Body of pancreas (tissue), 4 donors: ENCODE data around the gene RALGPS2. TPM values are rescaled to one million over a fixed set of nuclear protein-coding genes. Genes with fewer than 3 reads are reported as not detected.

Source experiments
- ATAC-seq: fragments of 150-250 bp; one replicate; pipeline ENCODE4 v1.9.1; 2016
- DNase-seq, 4 donors: peaks; one replicate each; pipeline ENCODE4 v3.0.0-alpha.2; 2019
- H3K27ac ChIP-seq, 4 donors: fragments of 200-600 bp; sonication (generic); 1 replicate in 3 of 4; 2 replicates in 1 of 4; pipeline versions ENCODE4 v1.5.1 to v1.6.1; 2016 to 2019; ENCODE audit warnings: mild to moderate bottlenecking in 1 of 4, mixed read lengths in 1 of 4, moderate library complexity in 1 of 4
- H3K27me3 ChIP-seq, 2 donors: fragments of 200-600 bp; sonication (generic); one replicate each; pipeline ENCODE4 v1.6.0; 2016; ENCODE audit warnings: mild to moderate bottlenecking in 1 of 2
- H3K36me3 ChIP-seq, 2 donors: fragments of 200-600 bp; sonication (generic); replicated peaks in 1 of 2; 2 replicates each; pipeline ENCODE4 v1.5.1; 2016; ENCODE audit warnings: low read depth in 2 of 2; ENCODE audit not compliant: insufficient read depth in 1 of 2
- H3K4me1 ChIP-seq: fragments of 200-600 bp; sonication (generic); one replicate; pipeline ENCODE4 v1.6.0; 2016
- H3K4me3 ChIP-seq, 2 donors: fragments of 200-600 bp; sonication (generic); 1 replicate in 1 of 2; 2 replicates in 1 of 2; pipeline ENCODE4 v1.5.1; 2016 to 2019
- H3K9me3 ChIP-seq, 3 donors: fragments of 200-600 bp; sonication (generic); 1 replicate in 2 of 3; 2 replicates in 1 of 3; pipeline ENCODE4 v1.5.1; 2016
- POLR2A ChIP-seq, 3 donors: fragments of 450-650 bp; IDR thresholded peaks; one replicate each; pipeline ENCODE4 v1.6.1; 2016; ENCODE audit warnings: antibody characterized with exemption in 3 of 3, mild to moderate bottlenecking in 2 of 3
- WGBS, 2 donors: methylation state at CpG; one replicate each; pipeline ENCODE4 v1.1.5; 2017; 5-methylcytosine and 5-hydroxymethylcytosine counted together
- intact Hi-C: fragments of 100-400 bp; cut with DNase I; formaldehyde crosslinking; loops from one replicate; pipeline ENCODE4 v1.15.1; 2023
- total RNA-seq, 2 donors: library from RNA; depleted of rRNA; stranded (reverse); fragments of >200 nt; gene quantifications; one replicate each; pipeline ENCODE4 v1.1.0, GENCODE V29; 2016
- TF ChIP-seq, protein P1 (sequence below), 7 experiments: fragments of 450-650 bp in 4 of 7; fragments of 200-600 bp in 3 of 7; sonication (generic) in 3 of 7; IDR thresholded peaks; one replicate each; pipeline ENCODE4 v1.5.1; 2016 to 2019; ENCODE audit warnings: antibody characterized with exemption in 7 of 7

Gene RALGPS2
- total RNA-seq, 2 donors from 2014 or later = 9.1 to 10.9 TPM

- no peak overlapping the region for H3K27ac ChIP-seq
- H3K27me3 ChIP-seq = no peaks in the 10 kb centered on the region
- no peaks in the 10 kb centered on the region for H3K4me1 ChIP-seq
- H3K36me3 ChIP-seq = no peaks in the 10 kb centered on the region
- no peak for ATAC-seq
- H3K4me3 ChIP-seq = no peak overlapping the region
- 77 to 93% methylated on average over 2 of the region's 2 CpGs for WGBS, 2 donors
- intact Hi-C loops = no loop called here
- DNase-seq = no peak
- no peak for TF ChIP-seq POLR2A (IDR thresholded peaks at IDR 0.05)
- TF ChIP-seq, protein P1, sequence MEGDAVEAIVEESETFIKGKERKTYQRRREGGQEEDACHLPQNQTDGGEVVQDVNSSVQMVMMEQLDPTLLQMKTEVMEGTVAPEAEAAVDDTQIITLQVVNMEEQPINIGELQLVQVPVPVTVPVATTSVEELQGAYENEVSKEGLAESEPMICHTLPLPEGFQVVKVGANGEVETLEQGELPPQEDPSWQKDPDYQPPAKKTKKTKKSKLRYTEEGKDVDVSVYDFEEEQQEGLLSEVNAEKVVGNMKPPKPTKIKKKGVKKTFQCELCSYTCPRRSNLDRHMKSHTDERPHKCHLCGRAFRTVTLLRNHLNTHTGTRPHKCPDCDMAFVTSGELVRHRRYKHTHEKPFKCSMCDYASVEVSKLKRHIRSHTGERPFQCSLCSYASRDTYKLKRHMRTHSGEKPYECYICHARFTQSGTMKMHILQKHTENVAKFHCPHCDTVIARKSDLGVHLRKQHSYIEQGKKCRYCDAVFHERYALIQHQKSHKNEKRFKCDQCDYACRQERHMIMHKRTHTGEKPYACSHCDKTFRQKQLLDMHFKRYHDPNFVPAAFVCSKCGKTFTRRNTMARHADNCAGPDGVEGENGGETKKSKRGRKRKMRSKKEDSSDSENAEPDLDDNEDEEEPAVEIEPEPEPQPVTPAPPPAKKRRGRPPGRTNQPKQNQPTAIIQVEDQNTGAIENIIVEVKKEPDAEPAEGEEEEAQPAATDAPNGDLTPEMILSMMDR (IDR thresholded peaks at IDR 0.05) = no peak
- no peaks in the 10 kb centered on the region for H3K9me3 ChIP-seq
Measured at GRCh38 chr1:178683291-178683690, 41.8 kb upstream of the RALGPS2 start.

DNA sequence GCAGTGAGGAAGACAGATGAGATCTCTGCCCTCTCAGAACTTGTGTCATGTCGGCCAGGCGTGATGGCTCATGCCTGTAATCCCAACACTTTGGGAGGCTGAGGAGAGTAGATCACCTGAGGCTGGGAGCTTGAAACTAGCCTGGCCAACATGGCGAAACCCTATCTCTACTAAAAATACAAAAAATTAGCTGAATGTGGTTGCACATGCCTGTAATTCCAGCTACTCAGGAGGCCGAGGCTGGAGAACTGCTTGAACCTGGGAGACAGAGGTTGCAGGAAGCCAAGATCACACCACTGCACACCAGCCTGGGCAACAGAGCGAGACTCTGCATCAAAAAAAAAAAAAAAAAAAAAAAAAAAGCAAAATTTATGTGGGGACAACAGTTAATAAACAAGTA is 40.9 kb upstream of the RALGPS2 start:
- ATAC-seq (no peak), DNase-seq (no peak)
- intact Hi-C loops = no loop called here
- 79 to 84% methylated on average over 3 to 5 of the region's 5 CpGs for WGBS, 2 donors
- Histone ChIP-seq H3K4me3 (no peak overlapping the region), H3K27ac (no peak overlapping the region), H3K36me3 (no peaks in the 10 kb centered on the region), H3K27me3 (no peaks in the 10 kb centered on the region), H3K4me1 (no peaks in the 10 kb centered on the region), H3K9me3 (no peaks in the 10 kb centered on the region)
- TF ChIP-seq, protein P1 (IDR thresholded peaks at IDR 0.05) = no peak
- no peak for TF ChIP-seq POLR2A (IDR thresholded peaks at IDR 0.05)

GRCh38 chr1:178684542-178685000 is 40.5 kb upstream of the RALGPS2 start:
- TF ChIP-seq, protein P1 (IDR thresholded peaks at IDR 0.05) = no peak
- TF ChIP-seq POLR2A (IDR thresholded peaks at IDR 0.05) = no peak
- intact Hi-C loops = no loop called here
- Histone ChIP-seq H3K9me3 (no peaks in the 10 kb centered on the region), H3K4me3 (no peak overlapping the region), H3K27ac (no peak overlapping the region), H3K4me1 (no peaks in the 10 kb centered on the region), H3K36me3 (no peaks in the 10 kb centered on the region), H3K27me3 (no peaks in the 10 kb centered on the region)
- WGBS, 2 donors = 100% methylated on average over 1 of the region's 1 CpG
- ATAC-seq (no peak), DNase-seq (no peak)

GRCh38 chr1:178686407-178686806 is 38.6 kb upstream of the RALGPS2 start:
- H3K27ac ChIP-seq = no peak overlapping the region
- no peaks in the 10 kb centered on the region for H3K36me3 ChIP-seq
- H3K27me3 ChIP-seq = no peaks in the 10 kb centered on the region
- ATAC-seq (no peak), DNase-seq (no peak)
- TF ChIP-seq POLR2A (IDR thresholded peaks at IDR 0.05) = no peak
- TF ChIP-seq, protein P1 (IDR thresholded peaks at IDR 0.05) = no peak
- WGBS, 2 donors = 72 to 91% methylated on average over 1 of the region's 1 CpG
- no peak overlapping the region for H3K4me3 ChIP-seq
- H3K4me1 ChIP-seq = no peaks in the 10 kb centered on the region
- no peaks in the 10 kb centered on the region for H3K9me3 ChIP-seq
- intact Hi-C loops = no loop called here

DNA sequence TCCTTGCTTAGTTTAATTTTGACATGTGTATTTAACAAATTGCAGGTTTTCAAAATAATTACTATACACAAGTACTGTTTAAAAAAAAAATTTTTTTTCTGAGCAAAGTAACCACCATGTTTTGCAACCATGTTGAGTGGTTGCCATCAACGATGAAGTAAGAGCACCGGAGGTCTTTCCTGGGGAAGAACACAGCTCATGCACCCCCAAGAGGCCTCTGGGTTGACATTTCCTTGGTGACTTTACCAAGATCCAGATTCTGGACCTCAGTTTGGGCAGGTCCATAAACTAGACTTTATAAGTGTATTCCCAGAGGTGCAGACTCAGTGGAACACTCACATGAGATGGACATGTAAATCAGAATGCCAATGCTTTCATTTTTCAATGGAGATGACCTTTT is 36.8 kb upstream of the RALGPS2 start:
- H3K27ac ChIP-seq = no peak overlapping the region
- DNase-seq = peak in 2 of 4 donors; percentile 8 to 11
- intact Hi-C loops = no loop called here
- H3K4me1 ChIP-seq = no peaks in the 10 kb centered on the region
- no peak for TF ChIP-seq POLR2A (IDR thresholded peaks at IDR 0.05)
- TF ChIP-seq, protein P1 (IDR thresholded peaks at IDR 0.05) = no peak
- no peaks in the 10 kb centered on the region for H3K9me3 ChIP-seq
- WGBS, 2 donors = 81 to 90% methylated on average over 2 of the region's 2 CpGs
- H3K36me3 ChIP-seq = no peaks in the 10 kb centered on the region
- ATAC-seq = no peak
- H3K4me3 ChIP-seq = no peak overlapping the region
- H3K27me3 ChIP-seq = no peaks in the 10 kb centered on the region
